A549 (cell line): Measurements from ENCODE around the gene ECI1.

Experiments used
- CBX8 ChIP-seq: fragments of 200-600 bp; sonication (generic); IDR thresholded peaks from 2 replicates; pipeline ENCODE4 v1.6.1; 2016
- CHD4 ChIP-seq: fragments of 200-600 bp; sonication (generic); IDR thresholded peaks from 2 replicates; pipeline ENCODE4 v1.6.1; 2016; ENCODE audit warnings: antibody characterized with exemption, mild to moderate bottlenecking, borderline replicate concordance
- GATA3 ChIP-seq: IDR thresholded peaks from 2 replicates; pipeline ENCODE4 v1.6.1; 2012; ENCODE audit warnings: borderline replicate concordance
- JUN ChIP-seq, 2 experiments: fragments of >200 bp; sonication (Bioruptor Twin); formaldehyde crosslinking; IDR thresholded peaks; 2 replicates in 1 of 2; 3 replicates in 1 of 2; pipeline ENCODE4 v1.6.1; 2016 to 2017
- MAFK ChIP-seq: fragments of 450-650 bp; IDR thresholded peaks from 2 replicates; pipeline ENCODE4 v1.6.1; 2014; ENCODE audit not compliant: partially characterized antibody
- PHF8 ChIP-seq: fragments of 200-600 bp; sonication (generic); IDR thresholded peaks from 2 replicates; pipeline ENCODE4 v1.6.1; 2016; ENCODE audit warnings: low read depth, mild to moderate bottlenecking, antibody characterized with exemption, moderate library complexity, borderline replicate concordance
- POLR2A ChIP-seq: IDR thresholded peaks from 2 replicates; pipeline ENCODE4 v1.6.1; 2012; ENCODE audit warnings: mild to moderate bottlenecking, low read length
- RAD21 ChIP-seq, 2 experiments: fragments of >200 bp in 1 of 2; sonication (Bioruptor Twin) in 1 of 2; formaldehyde crosslinking in 1 of 2; IDR thresholded peaks in 1 of 2; conservative IDR thresholded peaks in 1 of 2; 2 replicates in 1 of 2; 3 replicates in 1 of 2; pipeline ENCODE4 v1.6.1; 2012 to 2018; ENCODE audit warnings: inconsistent platforms in 1 of 2
- RCOR1 ChIP-seq: fragments of 150-350 bp; IDR thresholded peaks from 2 replicates; pipeline ENCODE4 v1.6.1; 2014; ENCODE audit warnings: antibody characterized with exemption, low read length, low read depth
- SMC3 ChIP-seq: fragments of >200 bp; sonication (Bioruptor Twin); formaldehyde crosslinking; IDR thresholded peaks from 3 replicates; pipeline ENCODE4 v1.6.1; 2018; ENCODE audit warnings: inconsistent platforms
- TF ChIP-seq, protein P1 (sequence below): fragments of >200 bp; sonication (Bioruptor Twin); formaldehyde crosslinking; IDR thresholded peaks from 3 replicates; pipeline ENCODE4 v1.5.1; 2016
- TF ChIP-seq, protein P2 (sequence below): IDR thresholded peaks from 2 replicates; pipeline ENCODE4 v1.6.1; 2012
- TF ChIP-seq, protein P3 (sequence below): fragments of >200 bp; sonication (Bioruptor Twin); formaldehyde crosslinking; IDR thresholded peaks from 2 replicates; pipeline ENCODE4 v1.6.1; 2016

DNA sequence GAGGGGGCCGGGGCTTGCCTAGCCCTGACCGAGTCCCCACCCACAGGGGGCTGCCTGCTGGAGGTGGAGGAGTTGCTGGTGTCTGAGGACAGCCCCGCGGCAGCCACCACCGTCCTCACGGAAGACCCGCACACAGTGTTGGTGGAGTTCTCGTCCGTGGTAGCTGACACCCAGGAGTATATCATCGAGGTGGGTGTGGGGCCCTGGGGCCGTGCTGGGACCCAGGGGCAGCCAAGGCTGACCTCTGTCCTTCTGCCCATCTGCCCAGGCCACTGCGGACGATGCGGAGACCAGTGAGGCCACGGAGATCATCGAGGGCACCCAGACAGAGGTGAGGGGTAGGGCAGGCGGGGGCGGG, 16.6 kb downstream of the ECI1 start:
- TF ChIP-seq SMC3 (no peak), MAFK (no peak), POLR2A (no peak), CBX8 (no peak), RCOR1 (no peak), PHF8 (no peak), RAD21 (conservative IDR thresholded peaks at IDR 0.05 in 1 of 2, IDR thresholded peaks at IDR 0.05 in 1 of 2) (no peak), CHD4 (no peak), GATA3 (no peak), JUN (IDR thresholded peaks at IDR 0.05) (no peak)
- TF ChIP-seq, protein P1, sequence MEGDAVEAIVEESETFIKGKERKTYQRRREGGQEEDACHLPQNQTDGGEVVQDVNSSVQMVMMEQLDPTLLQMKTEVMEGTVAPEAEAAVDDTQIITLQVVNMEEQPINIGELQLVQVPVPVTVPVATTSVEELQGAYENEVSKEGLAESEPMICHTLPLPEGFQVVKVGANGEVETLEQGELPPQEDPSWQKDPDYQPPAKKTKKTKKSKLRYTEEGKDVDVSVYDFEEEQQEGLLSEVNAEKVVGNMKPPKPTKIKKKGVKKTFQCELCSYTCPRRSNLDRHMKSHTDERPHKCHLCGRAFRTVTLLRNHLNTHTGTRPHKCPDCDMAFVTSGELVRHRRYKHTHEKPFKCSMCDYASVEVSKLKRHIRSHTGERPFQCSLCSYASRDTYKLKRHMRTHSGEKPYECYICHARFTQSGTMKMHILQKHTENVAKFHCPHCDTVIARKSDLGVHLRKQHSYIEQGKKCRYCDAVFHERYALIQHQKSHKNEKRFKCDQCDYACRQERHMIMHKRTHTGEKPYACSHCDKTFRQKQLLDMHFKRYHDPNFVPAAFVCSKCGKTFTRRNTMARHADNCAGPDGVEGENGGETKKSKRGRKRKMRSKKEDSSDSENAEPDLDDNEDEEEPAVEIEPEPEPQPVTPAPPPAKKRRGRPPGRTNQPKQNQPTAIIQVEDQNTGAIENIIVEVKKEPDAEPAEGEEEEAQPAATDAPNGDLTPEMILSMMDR: no peak
- TF ChIP-seq, protein P2, sequence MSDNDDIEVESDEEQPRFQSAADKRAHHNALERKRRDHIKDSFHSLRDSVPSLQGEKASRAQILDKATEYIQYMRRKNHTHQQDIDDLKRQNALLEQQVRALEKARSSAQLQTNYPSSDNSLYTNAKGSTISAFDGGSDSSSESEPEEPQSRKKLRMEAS: no peak
- TF ChIP-seq, protein P3, sequence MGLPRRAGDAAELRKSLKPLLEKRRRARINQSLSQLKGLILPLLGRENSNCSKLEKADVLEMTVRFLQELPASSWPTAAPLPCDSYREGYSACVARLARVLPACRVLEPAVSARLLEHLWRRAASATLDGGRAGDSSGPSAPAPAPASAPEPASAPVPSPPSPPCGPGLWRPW: no peak
